Fibroblast of villous mesenchyme (primary cell): ENCODE results near the gene WFDC9. TPM values are rescaled to one million over a fixed set of nuclear protein-coding genes. Genes with fewer than 3 reads are reported as not detected.
"Not testable (repeated sequence)": the region's sequence is repeated elsewhere in the genome, so short reads cannot be mapped to it uniquely, and the experiment has no call there.

ENCODE experiments used
- DNase-seq: peaks from one replicate; pipeline ENCODE4 v3.0.0-alpha.2; 2010; ENCODE audit warnings: low read depth
- H3K4me3 ChIP-seq: 2 replicates; pipeline ENCODE4 v1.5.1; 2011; ENCODE audit warnings: low read depth, mild to moderate bottlenecking, low read length
- CTCF ChIP-seq: IDR thresholded peaks from 2 replicates; pipeline ENCODE4 v1.5.1; 2012; ENCODE audit warnings: low read depth, mild to moderate bottlenecking, low read length; ENCODE audit not compliant: insufficient read depth
- total RNA-seq: library from RNA; depleted of rRNA; stranded (reverse); fragments of >200 nt; gene quantifications from 2 replicates; pipeline ENCODE4 v1.2.3, GENCODE V29; 2012

The WFDC9 gene
- not detected in 2 replicates for total RNA-seq

- H3K4me3 ChIP-seq = no peak within 1 kb of the TSS
- no peak for DNase-seq
- TF ChIP-seq CTCF = no peak
Observed at GRCh38 chr20:45631184-45631583, at the start of gene WFDC9. WFDC9 (minus strand) TSS chr20:45631284; CDS start chr20:45610181, 21,103 bp downstream.

GRCh38 chr20:45679650-45680049, 48.6 kb upstream of the WFDC9 start:
- TF ChIP-seq CTCF = no peak
- DNase-seq = no peak
- H3K4me3 ChIP-seq = no peak overlapping the region

GRCh38 chr20:45672765-45673164, 41.7 kb upstream of the WFDC9 start:
- no peak for DNase-seq
- no peak for TF ChIP-seq CTCF
- no peak overlapping the region for H3K4me3 ChIP-seq

- H3K4me3 ChIP-seq = no peak within 1 kb of the TSS
- TF ChIP-seq CTCF = no peak
- DNase-seq = no peak
Observed at GRCh38 chr20:45670139-45670538, 39.1 kb upstream of the WFDC9 start, which contains the start of gene WFDC11. WFDC11 (minus strand) TSS chr20:45670239; CDS start chr20:45650600, 19,639 bp downstream.

- DNase-seq = not testable (repeated sequence)
Observed at GRCh38 chr20:45657038-45657437, 26.0 kb upstream of the WFDC9 start.

GRCh38 chr20:45651726-45652125, 20.6 kb upstream of the WFDC9 start:
- H3K4me3 ChIP-seq, DNase-seq: not testable (repeated sequence)

More at GRCh38 chr20:45657038-45657437, 26.0 kb upstream of the WFDC9 start:
- H3K4me3 ChIP-seq = not testable (repeated sequence)

- TF ChIP-seq CTCF = no peak
- no peak for DNase-seq
- no peak overlapping the region for H3K4me3 ChIP-seq
Observed at GRCh38 chr20:45649312-45649863, 18.3 kb upstream of the WFDC9 start.

GRCh38 chr20:45647441-45648050, 16.5 kb upstream of the WFDC9 start:
- no peak for TF ChIP-seq CTCF
- H3K4me3 ChIP-seq = no peak overlapping the region
- DNase-seq = no peak
